HepG2 (cell line): ENCODE data around the gene URB1. TPM values are rescaled to one million over a fixed set of nuclear protein-coding genes. Genes with fewer than 3 reads are reported as not detected.
A peak's percentile ranks its signal among the peaks of the same experiment; 100 is the strongest.

Source experiments
- ATAC-seq: fragments of 200-7000 bp; cut with Tn5 transposase; 3 replicates; pipeline ENCODE4 v1.9.1; 2020; ENCODE audit warnings: mild to moderate bottlenecking, moderate library complexity
- BruUV-seq: library from RNA; stranded (reverse); fragments of 400-500 nt; replicated peaks from 2 replicates; lab custom pipeline; 2021; lab: Mats Ljungman, UMichigan
- CTCF ChIA-PET: fragments of 300-600 bp; formaldehyde crosslinking; extraction: SDS; loops from one replicate; lab custom pipeline; 2021; ENCODE audit warnings: low total read pairs, inconsistent platforms, low intra/inter-chr PET ratio; lab: Yijun Ruan, JAX
- POLR2A ChIA-PET: fragments of 350-600 bp; sonication (Branson Sonifier 250); formaldehyde crosslinking; loops from one replicate; lab custom pipeline; 2020; ENCODE audit warnings: antibody characterized with exemption, inconsistent platforms; lab: Yijun Ruan, JAX
- DNase-seq: peaks from one replicate; pipeline ENCODE4 v3.0.0-alpha.2; 2015; ENCODE audit warnings: low spot score
- FAIRE-seq: peaks from 3 replicates; lab custom pipeline; 2011; peaks lifted over from hg19 to GRCh38; lab: Jason Lieb, UNC
- H2AFZ ChIP-seq: one replicate; pipeline ENCODE4 v1.6.1; 2011; ENCODE audit warnings: low read length, inconsistent platforms
- H3K27ac ChIP-seq: fragments of 300-600 bp; 3 replicates; pipeline ENCODE4 v1.8.0; 2011; ENCODE audit warnings: mixed run types, mild to moderate bottlenecking, mixed read lengths, low read length, inconsistent platforms; ENCODE audit not compliant: insufficient read depth; ENCODE audit errors: extremely low read length
- H3K27me3 ChIP-seq, 2 experiments: fragments of 200-600 bp in 1 of 2; 2 replicates in 1 of 2; 3 replicates in 1 of 2; pipeline versions ENCODE4 v1.6.0 to v1.8.0; 2011; ENCODE audit warnings: low read length in 2 of 2, mild to moderate bottlenecking in 2 of 2, moderate library complexity in 2 of 2, inconsistent platforms in 1 of 2; ENCODE audit not compliant: insufficient read depth in 2 of 2, control insufficient read depth in 1 of 2
- H3K36me3 ChIP-seq, 2 experiments: fragments of 200-600 bp in 1 of 2; replicated peaks in 1 of 2; 2 replicates in 1 of 2; 3 replicates in 1 of 2; pipeline versions ENCODE4 v1.5.1 to v1.8.0; 2011; ENCODE audit warnings: low read length in 2 of 2, inconsistent platforms in 1 of 2; ENCODE audit not compliant: insufficient read depth in 2 of 2, control insufficient read depth in 1 of 2
- H3K4me1 ChIP-seq: 2 replicates; pipeline ENCODE4 v1.5.1; 2012; ENCODE audit warnings: low read length, inconsistent platforms; ENCODE audit not compliant: insufficient read depth
- H3K4me2 ChIP-seq: 2 replicates; pipeline ENCODE4 v1.6.0; 2011; ENCODE audit warnings: low read depth, low read length, inconsistent platforms
- H3K4me3 ChIP-seq, 3 experiments: fragments of 200-600 bp in 1 of 3; sonication (generic), shearing (Covaris generic) in 1 of 3; replicated peaks in 1 of 3; 2 replicates each; pipeline ENCODE4 v1.5.1; 2011 to 2016; ENCODE audit warnings: low read length in 3 of 3, inconsistent platforms in 2 of 3, low read depth in 2 of 3, mild to moderate bottlenecking in 2 of 3, control low read depth in 1 of 3, mixed read lengths in 1 of 3; ENCODE audit not compliant: insufficient read depth in 1 of 3
- H3K79me2 ChIP-seq: one replicate; pipeline ENCODE4 v1.6.1; 2011; ENCODE audit warnings: low read length, inconsistent platforms; ENCODE audit not compliant: insufficient read depth
- H3K9ac ChIP-seq: 2 replicates; pipeline ENCODE4 v1.6.0; 2011; ENCODE audit warnings: mild to moderate bottlenecking, low read depth, low read length, inconsistent platforms; ENCODE audit not compliant: insufficient read depth
- H3K9me3 ChIP-seq: 2 replicates; pipeline ENCODE4 v1.5.1; 2012; ENCODE audit warnings: mild to moderate bottlenecking, low read length
- H4K20me1 ChIP-seq: 2 replicates; pipeline ENCODE4 v1.6.0; 2011; ENCODE audit warnings: inconsistent platforms, mild to moderate bottlenecking, low read length, moderate library complexity; ENCODE audit not compliant: insufficient read depth
- ZNF572 ChIP-seq: sonication (generic); formaldehyde crosslinking; IDR thresholded peaks from 2 replicates; pipeline ENCODE4 v1.5.1; 2020; ENCODE audit warnings: mild to moderate bottlenecking, missing genetic modification reagents
- ZNF629 ChIP-seq: sonication (generic); formaldehyde crosslinking; conservative IDR thresholded peaks from 2 replicates; pipeline ENCODE4 v1.5.0; 2020; ENCODE audit warnings: missing genetic modification reagents
- WGBS: methylation state at CpG from one replicate; pipeline ENCODE4 v1.1.6; 2017; ENCODE audit warnings: low lambda C conversion rate; 5-methylcytosine and 5-hydroxymethylcytosine counted together
- in situ Hi-C: cut with HindIII; loops from 2 replicates; pipeline ENCODE4 v1.10.0; 2017; ENCODE audit warnings: low pct_unique_long_range_greater_than_20kb; ENCODE audit not compliant: extremely low pct_ligation_motif_present
- intact Hi-C: fragments of 100-400 bp; cut with micrococcal nuclease; formaldehyde crosslinking; loops from one replicate; pipeline ENCODE4 v1.10.0; 2022; ENCODE audit not compliant: unreplicated experiment
- polyA plus RNA-seq, 8 experiments: library from polyadenylated mRNA; depleted of rRNA in 3 of 8; stranded (reverse) in 7 of 8; unstranded in 1 of 8; fragments of >200 nt; fragmentation: Illumina TruSeq in 4 of 8; extraction: Trizol in 4 of 8; gene quantifications; 2 replicates each; pipeline versions ENCODE4 v1.2.1 to v1.2.3, GENCODE V29; 2011 to 2016; ENCODE audit warnings: low read depth in 4 of 8, missing spikeins in 1 of 8, mixed read lengths in 1 of 8; ENCODE audit not compliant: insufficient read depth in 1 of 8
- small RNA-seq, 3 experiments: library from RNA; depleted of rRNA; stranded (forward); fragments of <200 nt; gene quantifications; one replicate each; pipeline ENCODE3, GENCODE V24; 2012; ENCODE audit warnings: low read depth in 2 of 3, low replicate concordance in 1 of 3; ENCODE audit not compliant: insufficient read length in 3 of 3, insufficient read depth in 2 of 3
- total RNA-seq, 5 experiments: library from RNA; depleted of rRNA; stranded (reverse); fragments of >200 nt; fragmentation: Illumina TruSeq; extraction: Trizol; gene quantifications; 2 replicates each; pipeline ENCODE4 v1.2.3, GENCODE V29; 2016; ENCODE audit warnings: low read depth in 1 of 5

Gene URB1
- total and polyA plus RNA-seq, 2 of the 13 experiments (the other 11 are each of a cell fraction or from before 2014, with no cell fraction given): 4.5 to 16.7 TPM

- H3K36me3 ChIP-seq: peaks cover 1% of the 10 kb centered on the region in 2 experiments; a peak in 1 of 5 replicates
- DNase-seq: no peak
- TF ChIP-seq ZNF572 (CRISPR knock-in tag): no peak
- TF ChIP-seq ZNF629 (CRISPR knock-in tag): peak; percentile 72
- H4K20me1 ChIP-seq: no peaks in the 10 kb centered on the region
- H3K27me3 ChIP-seq: peaks cover 0 to 9% of the 10 kb centered on the region in 2 experiments; a peak in 3 of 5 replicates
- ChIA-PET POLR2A (no interaction called here), CTCF (no interaction called here)
- no peak overlapping the region for H3K27ac ChIP-seq
- in situ Hi-C loops: loop anchor here (5.0 to 25.0 kb wide), 2 partner anchors 275 to 395 kb away; no protein-coding TSS in a partner anchor
- H2AFZ ChIP-seq: no peak overlapping the region
- H3K4me3 ChIP-seq: no peak overlapping the region
- H3K9me3 ChIP-seq: no peaks in the 10 kb centered on the region
- H3K79me2 ChIP-seq: no peaks in the 10 kb centered on the region
- FAIRE-seq: no peak
- H3K4me1 ChIP-seq: no peaks in the 10 kb centered on the region
- ATAC-seq: no peak
- BruUV-seq: no TSS peak
- 52% methylated on average over 5 of the region's 5 CpGs for WGBS
- no peak overlapping the region for H3K4me2 ChIP-seq
- intact Hi-C loops: no loop called here
- no peak overlapping the region for H3K9ac ChIP-seq
Measured at GRCh38 chr21:32261929-32262328, 130.9 kb downstream of the URB1 start.

Small RNA genes lying within 50 kb of the gene (small RNA-seq; reads per million reads assigned to genes)
- 1.7 to 3.3 (median 2.9) reads per million in 3 experiments for gene SNORA80A

Other genes with a start within 250 kb of the URB1 start
- 41.4 and 58.3 TPM in 2 replicates for gene MIS18A, start 114.0 kb downstream of the URB1 start, total RNA-seq (2016; rRNA removed; fragmentation: Illumina TruSeq; extraction: Trizol)
- 5.8 and 11.2 TPM in 2 replicates for gene MIS18A, start 114.0 kb downstream of the URB1 start, polyA plus RNA-seq (2011; rRNA removed)
- gene MRAP, start 94.2 kb downstream of the URB1 start, total RNA-seq (2016; rRNA removed; fragmentation: Illumina TruSeq; extraction: Trizol): 0.88 and 1.2 TPM in 2 replicates
- gene MRAP, start 94.2 kb downstream of the URB1 start, polyA plus RNA-seq (2011; rRNA removed): 0.46 and 0.57 TPM in 2 replicates
- 0.29 TPM in 1 of 2 replicates, not detected in the other for gene EVA1C, start 19.7 kb upstream of the URB1 start, total RNA-seq (2016; rRNA removed; fragmentation: Illumina TruSeq; extraction: Trizol)
- gene EVA1C, start 19.7 kb upstream of the URB1 start, polyA plus RNA-seq (2011; rRNA removed): 0.33 and 0.34 TPM in 2 replicates
- 2.4 and 2.8 TPM in 2 replicates for gene TCP10L, start 192.5 kb upstream of the URB1 start, total RNA-seq (2016; rRNA removed; fragmentation: Illumina TruSeq; extraction: Trizol)
- 0.90 and 1.0 TPM in 2 replicates for gene TCP10L, start 192.5 kb upstream of the URB1 start, polyA plus RNA-seq (2011; rRNA removed)
- 62.2 and 67.5 TPM in 2 replicates for gene CFAP298, start 219.4 kb upstream of the URB1 start, total RNA-seq (2016; rRNA removed; fragmentation: Illumina TruSeq; extraction: Trizol)
- gene CFAP298, start 219.4 kb upstream of the URB1 start, polyA plus RNA-seq (2011; rRNA removed): 19.6 and 21.2 TPM in 2 replicates